G401.6 (cell line): ENCODE measurements around the gene MATN4.

Source experiments
- FAIRE-seq: peaks from 2 replicates; lab custom pipeline; 2012; peaks lifted over from hg19 to GRCh38; lab: Jason Lieb, UNC

Gene MATN4

GRCh38 chr20:45340951-45341350, 32.9 kb upstream of the MATN4 start:
- FAIRE-seq, result no peak

- FAIRE-seq, result no peak
Measured at GRCh38 chr20:45340236-45340847, 32.2 kb upstream of the MATN4 start.

- FAIRE-seq, result no peak
Measured at GRCh38 chr20:45339799-45340198, 31.7 kb upstream of the MATN4 start.

DNA sequence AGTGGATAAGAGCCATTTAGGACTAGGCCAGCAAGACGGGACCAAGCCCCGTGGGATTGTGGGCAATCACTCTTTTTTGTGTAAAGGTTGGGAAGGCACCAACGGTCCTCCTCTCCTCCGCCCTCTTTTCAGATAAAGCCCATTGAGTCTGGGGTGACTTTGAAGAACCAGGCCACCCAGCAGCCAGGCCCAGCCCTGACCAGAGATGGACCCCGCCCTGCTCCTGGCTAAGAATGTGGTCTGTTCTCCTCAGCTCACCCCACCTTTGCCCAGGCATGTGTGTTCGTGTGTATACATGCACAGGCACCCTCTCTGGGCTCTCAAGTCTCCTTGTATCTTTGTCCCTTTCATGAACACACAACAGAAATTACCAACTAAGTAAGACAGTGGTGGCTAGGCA, 31.0 kb upstream of the MATN4 start:
- FAIRE-seq, result no peak

DNA sequence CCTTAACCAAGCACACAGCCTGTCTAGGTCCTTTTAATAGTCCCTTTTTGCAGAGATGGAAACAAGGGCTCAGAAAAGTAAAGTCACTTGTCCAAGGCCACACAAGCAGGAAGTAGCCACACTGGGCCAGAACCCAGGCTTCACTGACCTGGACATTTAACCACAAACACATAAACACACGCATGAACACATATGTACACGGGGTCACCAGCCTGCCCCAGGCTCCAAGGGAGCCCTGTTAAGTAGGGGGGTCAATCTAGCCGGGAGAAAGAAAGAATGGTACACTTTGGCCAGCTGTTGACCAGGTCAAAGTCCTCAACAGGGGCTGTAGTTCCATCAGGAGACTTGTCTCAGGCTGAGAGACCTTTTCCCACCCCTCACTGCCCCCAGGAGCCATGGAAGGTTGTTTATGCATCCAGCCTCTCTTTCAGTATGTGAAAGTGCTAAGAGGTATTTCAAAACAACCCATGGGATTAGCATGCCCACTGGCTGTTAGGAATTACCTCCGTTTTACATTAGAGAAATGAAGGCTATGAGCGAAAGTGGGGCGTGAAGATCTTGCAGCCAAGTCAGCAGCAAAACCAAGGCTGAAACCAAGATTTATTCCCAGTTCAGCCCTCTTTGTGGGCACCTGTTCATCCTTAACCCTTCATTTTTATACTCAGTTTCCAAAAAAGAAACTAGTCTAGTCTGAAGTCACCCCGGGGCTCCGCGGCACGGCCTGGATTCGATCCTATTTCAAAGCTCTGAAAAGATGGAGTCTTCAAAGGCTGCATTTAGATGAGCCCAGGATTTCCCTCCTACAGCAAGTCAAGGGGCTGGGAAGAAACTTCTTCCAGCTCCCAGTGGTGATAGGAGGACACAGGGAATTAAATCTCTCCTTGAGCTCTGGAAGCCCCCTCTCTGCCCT, 30.3 kb upstream of the MATN4 start:
- no peak for FAIRE-seq

- no peak for FAIRE-seq
Measured at GRCh38 chr20:45337367-45338120, 29.4 kb upstream of the MATN4 start.

- no peak for FAIRE-seq
Measured at GRCh38 chr20:45336530-45337366, 28.6 kb upstream of the MATN4 start.

DNA sequence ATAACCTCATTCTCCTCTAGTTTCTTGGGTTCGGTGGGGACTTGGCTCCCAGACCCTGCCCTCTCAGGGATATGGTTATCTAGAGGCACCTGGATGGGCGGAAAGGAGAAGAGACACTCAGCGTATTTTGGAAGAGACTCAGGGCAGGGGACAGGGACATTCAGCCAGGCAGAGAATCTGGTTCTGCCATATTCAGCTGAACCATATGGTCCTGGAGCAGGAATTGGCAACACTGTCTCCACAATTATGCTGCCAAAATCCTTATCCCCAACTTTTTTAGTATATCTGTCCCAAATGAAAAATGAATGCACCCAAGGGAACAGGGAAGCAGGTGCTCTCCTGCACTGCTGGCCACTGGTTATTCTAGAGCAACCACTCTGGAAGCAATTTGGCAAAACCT, 22.4 kb upstream of the MATN4 start:
- no peak for FAIRE-seq

DNA sequence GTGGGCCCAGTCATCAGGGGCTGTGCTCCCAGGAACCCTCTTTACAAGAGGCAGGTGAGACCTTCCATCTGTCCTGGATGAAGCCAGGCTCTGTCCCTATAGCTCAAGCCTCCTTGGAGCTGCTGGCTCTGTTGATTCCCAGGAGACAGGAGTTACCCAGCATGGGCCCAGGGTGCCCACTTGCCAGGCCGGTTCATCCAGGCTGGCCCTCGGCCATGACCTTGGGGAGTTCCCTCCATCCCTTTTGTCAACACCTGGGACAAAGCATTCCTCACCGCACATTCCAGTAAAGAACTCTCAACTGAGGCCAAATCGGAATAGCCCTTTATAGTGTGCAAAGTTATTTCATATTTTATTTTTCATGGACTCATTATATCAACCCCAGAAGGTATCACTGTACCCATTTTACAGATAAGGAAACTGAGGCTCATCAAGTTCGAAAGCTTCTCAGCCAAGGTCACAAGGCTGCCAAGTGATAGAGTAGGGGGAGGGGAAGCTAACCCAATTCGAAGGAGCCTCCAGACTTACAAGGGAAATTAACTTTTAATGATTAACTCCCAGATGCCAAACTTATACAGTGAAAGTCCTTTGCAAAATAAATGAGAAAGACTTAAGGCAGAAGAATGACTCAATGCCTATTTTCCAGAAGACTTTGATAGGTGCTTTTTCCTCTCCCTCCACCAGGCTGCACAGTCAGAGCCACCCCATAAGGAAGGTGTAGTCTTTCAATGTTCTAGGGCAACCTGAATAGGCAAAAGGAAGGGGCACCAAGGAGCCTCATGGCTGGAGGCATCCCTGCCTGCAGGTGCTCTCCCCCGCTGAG, 21.6 kb upstream of the MATN4 start:
- FAIRE-seq, result no peak

- FAIRE-seq, result no peak
Measured at GRCh38 chr20:45328451-45328850, 20.4 kb upstream of the MATN4 start.

DNA sequence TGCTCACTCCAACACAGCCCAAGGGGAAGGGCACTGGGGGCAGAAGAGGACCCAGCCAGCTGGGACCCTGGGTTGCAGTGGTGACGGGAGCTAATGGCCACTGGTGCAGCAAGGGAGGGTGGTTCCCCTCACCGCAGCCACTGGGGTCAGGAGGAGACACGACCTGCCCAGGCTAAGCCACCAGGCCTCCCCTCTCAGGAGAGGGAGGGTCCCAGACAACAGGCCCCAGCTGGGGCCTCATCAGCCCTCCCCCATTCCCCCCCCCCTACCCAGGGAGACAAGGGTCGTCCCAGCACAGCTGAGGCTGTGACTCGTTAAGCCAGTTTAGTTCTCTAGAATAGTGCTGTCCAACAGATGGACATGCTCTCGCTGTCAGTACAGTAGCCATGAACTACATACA, 17.3 kb upstream of the MATN4 start:
- no peak for FAIRE-seq

DNA sequence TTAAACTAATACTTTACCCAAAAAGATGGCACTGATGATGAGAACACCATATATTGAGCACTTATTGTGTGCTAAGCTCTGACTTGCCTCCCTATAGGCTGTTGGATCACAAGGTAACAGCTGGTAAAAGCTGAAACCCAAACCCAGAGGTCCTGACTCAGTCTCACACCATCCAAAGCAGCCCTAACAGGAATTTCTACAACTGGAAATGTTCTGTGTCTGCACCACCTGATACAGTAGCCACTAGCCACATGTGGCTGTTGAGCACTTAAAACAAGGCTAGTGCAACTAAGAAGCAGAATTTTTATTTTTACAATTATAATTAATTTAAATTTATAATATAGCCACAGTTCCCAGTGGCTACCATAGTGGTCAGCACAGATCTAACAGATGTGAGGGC, 15.6 kb upstream of the MATN4 start:
- FAIRE-seq, result no peak

DNA sequence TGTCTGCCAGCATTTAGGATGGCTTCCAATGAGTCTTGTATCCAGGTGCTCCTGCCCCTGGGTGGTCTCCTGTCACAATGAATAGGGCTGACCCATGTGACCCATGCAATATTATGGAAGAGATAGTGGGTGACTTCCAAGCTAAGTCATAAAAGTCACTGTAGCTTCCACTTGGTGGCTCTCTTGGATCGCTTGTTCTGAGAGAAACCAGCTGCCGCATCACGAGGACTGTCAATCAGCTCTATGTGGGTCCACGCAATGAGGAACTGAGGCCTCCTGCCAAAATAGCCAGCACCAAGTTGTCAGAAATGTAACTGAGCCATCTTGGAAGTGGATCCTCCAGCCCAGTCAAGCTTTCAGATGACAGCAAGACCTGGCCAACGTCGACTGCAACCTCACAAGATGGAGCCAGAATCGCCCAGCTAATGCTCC, 14.9 kb upstream of the MATN4 start:
- FAIRE-seq, result no peak

DNA sequence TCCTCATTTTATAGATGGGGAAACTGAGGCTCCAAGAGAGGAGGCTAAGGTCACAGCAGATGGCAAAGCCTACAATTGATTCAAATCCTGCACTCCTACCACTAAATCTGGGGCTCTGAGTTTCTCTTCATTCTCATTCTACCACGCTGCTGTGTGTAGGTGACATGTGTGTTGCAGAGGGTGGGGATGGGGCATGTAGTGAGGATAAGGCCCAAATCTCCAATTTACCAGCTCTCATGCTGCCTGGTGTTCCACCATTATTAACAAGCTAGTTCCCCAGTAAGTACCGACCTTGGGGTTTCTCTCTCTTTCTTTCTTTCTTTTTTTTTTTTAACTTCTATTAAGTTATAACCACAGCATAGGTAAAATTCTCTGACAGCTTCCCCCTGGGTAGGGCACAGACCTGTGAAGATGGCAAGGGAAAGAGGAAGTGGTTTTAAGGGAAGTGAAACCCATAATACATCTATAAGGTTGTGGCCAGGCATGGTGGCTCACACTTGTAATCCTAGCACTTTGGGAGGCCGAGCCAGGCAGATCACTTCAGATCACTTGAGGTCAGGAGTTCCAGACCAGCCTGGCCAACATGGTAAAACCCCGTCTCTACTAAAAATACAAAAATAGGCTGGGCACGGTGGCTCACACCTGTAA, 13.0 kb upstream of the MATN4 start:
- no peak for FAIRE-seq

DNA sequence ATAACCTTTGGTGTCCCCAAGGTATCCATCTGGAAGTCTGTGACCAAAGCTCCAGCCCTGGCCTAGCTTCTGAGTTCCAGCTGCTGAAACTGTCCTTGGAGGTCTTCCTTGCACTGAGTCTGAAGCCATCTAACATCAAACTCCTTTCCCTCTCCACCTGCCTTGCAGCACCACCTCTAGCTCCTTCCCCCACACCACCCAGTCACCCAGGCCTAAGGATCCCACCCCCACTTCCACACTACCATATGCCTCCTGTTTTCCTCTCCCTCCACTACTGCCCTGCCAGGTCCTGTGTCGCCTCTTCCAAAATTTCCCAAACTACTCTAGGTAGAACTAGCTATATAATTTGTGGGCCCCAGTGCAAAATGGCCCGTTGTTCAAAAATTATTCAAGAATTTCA, 10.8 kb upstream of the MATN4 start:
- no peak for FAIRE-seq

GRCh38 chr20:45318386-45318939, 10.4 kb upstream of the MATN4 start:
- FAIRE-seq, result no peak

- FAIRE-seq, result no peak
Measured at GRCh38 chr20:45317826-45318225, 9.7 kb upstream of the MATN4 start.

DNA sequence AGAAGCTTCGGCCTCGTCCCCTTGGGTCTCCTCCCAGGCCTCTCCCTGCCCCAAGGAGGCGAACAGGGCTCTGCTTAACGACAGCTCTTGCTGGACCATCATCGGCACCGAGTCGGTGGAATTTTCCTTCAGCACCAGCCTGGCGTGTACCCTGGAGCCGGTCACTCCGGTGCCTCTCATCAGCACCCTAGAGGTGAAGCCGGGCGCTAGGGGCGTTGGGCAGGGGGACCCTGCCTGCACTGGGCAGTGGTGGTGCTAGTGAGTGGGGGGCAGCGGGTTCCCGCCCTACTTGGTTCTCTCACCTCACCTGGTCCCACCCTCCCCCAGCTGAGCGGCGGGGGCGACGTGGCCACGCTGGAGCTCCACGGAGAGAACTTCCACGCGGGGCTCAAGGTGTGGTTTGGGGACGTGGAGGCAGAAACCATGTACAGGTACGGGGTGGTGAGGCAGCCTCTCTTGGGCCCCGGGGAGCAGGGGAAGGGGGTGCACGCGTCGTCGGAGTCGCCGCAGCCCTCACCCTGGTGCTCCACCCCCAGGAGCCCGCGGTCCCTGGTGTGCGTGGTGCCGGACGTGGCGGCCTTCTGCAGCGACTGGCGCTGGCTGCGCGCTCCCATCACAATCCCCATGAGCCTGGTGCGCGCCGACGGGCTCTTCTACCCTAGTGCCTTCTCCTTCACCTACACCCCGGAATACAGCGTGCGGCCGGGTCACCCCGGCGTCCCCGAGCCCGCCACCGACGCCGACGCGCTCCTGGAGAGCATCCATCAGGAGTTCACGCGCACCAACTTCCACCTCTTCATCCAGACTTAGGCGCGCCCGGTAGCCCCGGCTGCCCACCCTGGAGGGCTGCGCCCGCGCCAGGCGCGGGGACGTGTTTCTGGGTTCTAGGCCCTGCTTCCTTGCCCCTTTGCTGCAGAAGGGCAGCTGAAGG, 8.3 kb upstream of the MATN4 start:
- no peak for FAIRE-seq

GRCh38 chr20:45315672-45316071, 7.6 kb upstream of the MATN4 start:
- no peak for FAIRE-seq
